ENCODE data around the gene PSPH.

Gene PSPH

GRCh38 chr7:55996856-55997500 is 54.3 kb downstream of the PSPH start:
- no peak for DNase-seq

GRCh38 chr7:55992346-55992745 is 58.9 kb downstream of the PSPH start:
- DNase-seq: no peak

- no peak for DNase-seq
Measured at GRCh38 chr7:55983537-55983936, 67.7 kb downstream of the PSPH start.

- no peak for DNase-seq
Measured at GRCh38 chr7:55980266-55980665, 71.0 kb downstream of the PSPH start.

- DNase-seq: no peak
Measured at GRCh38 chr7:55977831-55978230, 73.4 kb downstream of the PSPH start.

- DNase-seq: no peak
Measured at GRCh38 chr7:55975988-55976633, 75.1 kb downstream of the PSPH start.

- no peak for DNase-seq
Measured at GRCh38 chr7:55973747-55974250, 77.4 kb downstream of the PSPH start.

- DNase-seq: peak; percentile 8
Measured at GRCh38 chr7:55970978-55971377, 80.3 kb downstream of the PSPH start.

- DNase-seq: peak; percentile 9
Measured at GRCh38 chr7:55970561-55970960, 80.7 kb downstream of the PSPH start.

- DNase-seq: peak; percentile 74
Measured at GRCh38 chr7:55969391-55969790, 81.9 kb downstream of the PSPH start.

GRCh38 chr7:55966851-55967250 is 84.4 kb downstream of the PSPH start:
- DNase-seq: no peak

GRCh38 chr7:55965805-55966421 is 85.3 kb downstream of the PSPH start:
- no peak for DNase-seq

- no peak for DNase-seq
Measured at GRCh38 chr7:55965100-55965470, 86.2 kb downstream of the PSPH start.

GRCh38 chr7:55964261-55965099 is 86.8 kb downstream of the PSPH start, which contains the start of gene NIPSNAP2:
Gene NIPSNAP2, plus strand, starts transcription at chr7:55964585. Its CDS starts 25 bp downstream, at chr7:55964610.
- DNase-seq: peak; percentile 83

- no peak for DNase-seq
Measured at GRCh38 chr7:55963584-55964168, 87.6 kb downstream of the PSPH start.

GRCh38 chr7:55962014-55962413 is 89.2 kb downstream of the PSPH start:
- no peak for DNase-seq

Measured in NCI-H510A (cell line).